GM19240 (cell line): ENCODE data around the gene GNG12.

Experiments used
- DNase-seq: peaks from one replicate; pipeline ENCODE4 v3.0.0; 2011; ENCODE audit warnings: low spot score; ENCODE audit not compliant: insufficient read length

The GNG12 gene

GRCh38 chr1:67653304-67653703, 180.0 kb downstream of the GNG12 start:
- DNase-seq = no peak

GRCh38 chr1:67652800-67653199, 180.5 kb downstream of the GNG12 start:
- no peak for DNase-seq
